GM19438 (cell line): ENCODE data around the gene SERPINB8.

Experiments
- ATAC-seq: cut with Tn5 transposase; IDR thresholded peaks from one replicate; pipeline ENCODE4 v1.9.1; 2021; ENCODE audit warnings: low read depth; ENCODE audit not compliant: unreplicated experiment

SERPINB8 gene

GRCh38 chr18:64002581-64002980 lies 32.7 kb downstream of the SERPINB8 start:
- ATAC-seq: no peak

GRCh38 chr18:64009305-64009704 lies 39.4 kb downstream of the SERPINB8 start:
- ATAC-seq: no peak

GRCh38 chr18:64011513-64011912 lies 41.6 kb downstream of the SERPINB8 start:
- no peak for ATAC-seq

- no peak for ATAC-seq
These were observed 48.0 kb downstream of the SERPINB8 start for GRCh38 chr18:64017870-64018269.

- ATAC-seq: no peak
These were observed 50.3 kb downstream of the SERPINB8 start for GRCh38 chr18:64019922-64020756.

GRCh38 chr18:64026350-64026749 lies 56.5 kb downstream of the SERPINB8 start:
- ATAC-seq: no peak

- ATAC-seq: no peak
These were observed 58.2 kb downstream of the SERPINB8 start for GRCh38 chr18:64027931-64028695.

- no peak for ATAC-seq
These were observed 59.2 kb downstream of the SERPINB8 start for GRCh38 chr18:64029096-64029495.

GRCh38 chr18:64031411-64031810 lies 61.5 kb downstream of the SERPINB8 start:
- ATAC-seq: no peak

- ATAC-seq: no peak
These were observed 62.4 kb downstream of the SERPINB8 start for GRCh38 chr18:64032312-64032711.

- no peak for ATAC-seq
These were observed 68.0 kb downstream of the SERPINB8 start for GRCh38 chr18:64037812-64038414.
